IMR-90 (cell line): ENCODE results near the gene NFKBIB. TPM values are rescaled to one million over a fixed set of nuclear protein-coding genes. Genes with fewer than 3 reads are reported as not detected.
A peak's percentile ranks its signal among the peaks of the same experiment; 100 is the strongest.

Source experiments
- ATAC-seq: fragments of 200-7000 bp; cut with Tn5 transposase; 2 replicates; pipeline ENCODE4 v1.9.1; 2020; ENCODE audit warnings: low read depth, mild to moderate bottlenecking, moderate library complexity
- BruUV-seq: library from RNA; stranded (reverse); fragments of 400-500 nt; replicated peaks from 2 replicates; lab custom pipeline; 2021; lab: Mats Ljungman, UMichigan
- CTCF ChIA-PET: fragments of 300-600 bp; formaldehyde crosslinking; extraction: SDS; loops from one replicate; lab custom pipeline; 2021; ENCODE audit warnings: antibody characterized with exemption; lab: Yijun Ruan, JAX
- POLR2A ChIA-PET: fragments of 300-600 bp; sonication (Branson Sonifier 250); formaldehyde crosslinking; loops from one replicate; lab custom pipeline; 2022; ENCODE audit warnings: antibody characterized with exemption; ENCODE audit not compliant: unreplicated experiment; lab: Charles Lee
- DNase-seq: peaks from one replicate; pipeline ENCODE4 v3.0.0; 2013
- H2AFZ ChIP-seq: replicated peaks from 2 replicates; pipeline ENCODE3; 2013; ENCODE audit warnings: low read length, mild to moderate bottlenecking; ENCODE audit not compliant: poor library complexity
- H2AK5ac ChIP-seq: 2 replicates; pipeline ENCODE4 v1.6.1; 2013; ENCODE audit warnings: low read depth, low read length, inconsistent platforms
- H2AK9ac ChIP-seq: replicated peaks from 2 replicates; pipeline ENCODE3; 2013; ENCODE audit warnings: mild to moderate bottlenecking, low read depth, low read length, moderate library complexity; ENCODE audit not compliant: poor library complexity
- H2BK120ac ChIP-seq: 2 replicates; pipeline ENCODE4 v1.6.1; 2013; ENCODE audit warnings: low read depth, low read length, inconsistent platforms
- H2BK15ac ChIP-seq: 3 replicates; pipeline ENCODE4 v1.6.1; 2013; ENCODE audit warnings: low read depth, low read length, inconsistent platforms
- H2BK20ac ChIP-seq: 2 replicates; pipeline ENCODE4 v1.6.1; 2013; ENCODE audit warnings: low read depth, mild to moderate bottlenecking, inconsistent platforms, low read length, moderate library complexity
- H2BK5ac ChIP-seq: 2 replicates; pipeline ENCODE4 v1.6.1; 2013; ENCODE audit warnings: mild to moderate bottlenecking, low read depth, low read length, inconsistent platforms; ENCODE audit not compliant: poor library complexity, severe bottlenecking
- H3K14ac ChIP-seq: replicated peaks from 2 replicates; pipeline ENCODE4 v1.6.1; 2013; ENCODE audit warnings: low read depth, low read length, inconsistent platforms
- H3K18ac ChIP-seq: 2 replicates; pipeline ENCODE4 v1.6.1; 2013; ENCODE audit warnings: low read depth, low read length, control low read depth
- H3K23ac ChIP-seq: 2 replicates; pipeline ENCODE4 v1.6.1; 2013; ENCODE audit warnings: low read depth, low read length, inconsistent platforms
- H3K27ac ChIP-seq: 2 replicates; pipeline ENCODE4 v1.5.1; 2013; ENCODE audit warnings: mild to moderate bottlenecking, control low read depth, low read length; ENCODE audit not compliant: insufficient read depth
- H3K27me3 ChIP-seq: 2 replicates; pipeline ENCODE4 v1.6.1; 2013; ENCODE audit warnings: low read length; ENCODE audit not compliant: control insufficient read depth, insufficient read depth
- H3K36me3 ChIP-seq: 2 replicates; pipeline ENCODE4 v1.6.1; 2013; ENCODE audit warnings: low read length, mixed read lengths; ENCODE audit not compliant: control insufficient read depth, insufficient read depth
- H3K4ac ChIP-seq: 2 replicates; pipeline ENCODE4 v1.6.1; 2013; ENCODE audit warnings: low read depth, low read length, inconsistent platforms
- H3K4me1 ChIP-seq: 2 replicates; pipeline ENCODE4 v1.6.1; 2013; ENCODE audit warnings: low read length, mixed read lengths; ENCODE audit not compliant: control insufficient read depth, insufficient read depth
- H3K4me2 ChIP-seq: 2 replicates; pipeline ENCODE4 v1.6.1; 2013; ENCODE audit warnings: low read depth, mild to moderate bottlenecking, control low read depth, low read length, moderate library complexity
- H3K4me3 ChIP-seq: 2 replicates; pipeline ENCODE4 v1.5.1; 2013; ENCODE audit warnings: low read depth, mild to moderate bottlenecking, control low read depth, low read length, moderate library complexity; ENCODE audit not compliant: insufficient read depth
- H3K56ac ChIP-seq: 2 replicates; pipeline ENCODE4 v1.6.1; 2013; ENCODE audit warnings: low read length, inconsistent platforms; ENCODE audit not compliant: insufficient read depth; ENCODE audit errors: extremely low read depth
- H3K79me1 ChIP-seq, 2 experiments: 2 replicates each; pipeline ENCODE4 v1.6.1; 2013; ENCODE audit warnings: low read length in 2 of 2, inconsistent platforms in 1 of 2, low read depth in 1 of 2
- H3K9ac ChIP-seq: 2 replicates; pipeline ENCODE4 v1.6.1; 2013; ENCODE audit warnings: low read depth, low read length, control low read depth
- H3K9me1 ChIP-seq: 2 replicates; pipeline ENCODE4 v1.6.1; 2013; ENCODE audit warnings: low read length, inconsistent platforms; ENCODE audit not compliant: insufficient read depth
- H3K9me3 ChIP-seq: 2 replicates; pipeline ENCODE4 v1.6.1; 2013; ENCODE audit warnings: low read length; ENCODE audit not compliant: control insufficient read depth, insufficient read depth
- H4K20me1 ChIP-seq: 2 replicates; pipeline ENCODE4 v1.6.1; 2013; ENCODE audit warnings: low read length, inconsistent platforms; ENCODE audit not compliant: insufficient read depth
- H4K5ac ChIP-seq: 2 replicates; pipeline ENCODE4 v1.6.1; 2013; ENCODE audit warnings: mild to moderate bottlenecking, low read depth, low read length, control low read depth
- H4K8ac ChIP-seq, 2 experiments: 2 replicates each; pipeline ENCODE4 v1.6.1; 2013; ENCODE audit warnings: low read depth in 2 of 2, low read length in 2 of 2, control low read depth in 1 of 2, inconsistent platforms in 1 of 2
- H4K91ac ChIP-seq: 2 replicates; pipeline ENCODE4 v1.6.1; 2013; ENCODE audit warnings: low read depth, low read length, inconsistent platforms; ENCODE audit not compliant: insufficient read depth
- BHLHE40 ChIP-seq: fragments of 150-350 bp; IDR thresholded peaks from 2 replicates; pipeline ENCODE4 v1.6.1; 2016; ENCODE audit warnings: mild to moderate bottlenecking, low read depth, low read length
- CEBPB ChIP-seq: IDR thresholded peaks from 2 replicates; pipeline ENCODE4 v1.6.1; 2012; ENCODE audit warnings: low read depth, low read length, improper control_type of control experiment
- CHD1 ChIP-seq: IDR thresholded peaks from 2 replicates; pipeline ENCODE4 v1.6.1; 2012; ENCODE audit warnings: low read depth, low read length, improper control_type of control experiment
- CTCF ChIP-seq: conservative IDR thresholded peaks from 2 replicates; pipeline ENCODE4 v1.5.1; 2012; ENCODE audit warnings: mild to moderate bottlenecking, low read depth, low read length, improper control_type of control experiment
- ELK1 ChIP-seq: fragments of 150-350 bp; IDR thresholded peaks from 2 replicates; pipeline ENCODE4 v1.6.1; 2016; ENCODE audit warnings: low read depth, mild to moderate bottlenecking, low read length, moderate library complexity, borderline replicate concordance
- FOS ChIP-seq: fragments of 150-350 bp; IDR thresholded peaks from 2 replicates; pipeline ENCODE4 v1.6.1; 2016; ENCODE audit warnings: low read depth, low read length
- MAZ ChIP-seq: IDR thresholded peaks from 2 replicates; pipeline ENCODE4 v1.6.1; 2012; ENCODE audit warnings: low read depth, mild to moderate bottlenecking, low read length, improper control_type of control experiment, moderate library complexity, borderline replicate concordance
- MXI1 ChIP-seq: IDR thresholded peaks from 2 replicates; pipeline ENCODE4 v1.6.1; 2012; ENCODE audit warnings: low read depth, mild to moderate bottlenecking, low read length, moderate library complexity, borderline replicate concordance
- NFE2L2 ChIP-seq: fragments of 150-350 bp; IDR thresholded peaks from 2 replicates; pipeline ENCODE4 v1.6.1; 2016; ENCODE audit warnings: low read depth, mild to moderate bottlenecking, low read length
- POLR2A ChIP-seq: IDR thresholded peaks from 2 replicates; pipeline ENCODE4 v1.6.1; 2012; ENCODE audit warnings: mild to moderate bottlenecking, low read depth, low read length
- RAD21 ChIP-seq: IDR thresholded peaks from 2 replicates; pipeline ENCODE4 v1.6.1; 2012; ENCODE audit warnings: low read length, improper control_type of control experiment
- RCOR1 ChIP-seq: IDR thresholded peaks from 2 replicates; pipeline ENCODE4 v1.6.1; 2012; ENCODE audit warnings: mild to moderate bottlenecking, low read length, improper control_type of control experiment; ENCODE audit not compliant: insufficient replicate concordance
- RFX5 ChIP-seq: IDR thresholded peaks from 2 replicates; pipeline ENCODE4 v1.8.0; 2012; ENCODE audit warnings: low read depth, mild to moderate bottlenecking, low read length, moderate library complexity
- SMC3 ChIP-seq: fragments of 150-350 bp; IDR thresholded peaks from 2 replicates; pipeline ENCODE4 v1.6.1; 2016; ENCODE audit warnings: low read depth, mild to moderate bottlenecking, antibody characterized with exemption, low read length, moderate library complexity
- USF2 ChIP-seq: fragments of 150-350 bp; IDR thresholded peaks from 2 replicates; pipeline ENCODE4 v1.6.1; 2017; ENCODE audit warnings: mild to moderate bottlenecking, antibody characterized with exemption, low read length, low read depth
- WGBS, 2 experiments: methylation state at CpG; one replicate each; pipeline versions ENCODE4 v1.1.5 to v1.1.7; 2013; ENCODE audit warnings: missing lambda C conversion rate in 2 of 2; ENCODE audit not compliant: insufficient read length in 1 of 2; ENCODE audit errors: extremely low coverage in 2 of 2; 5-methylcytosine and 5-hydroxymethylcytosine counted together
- dilution Hi-C: fragments of 300-500 bp; cut with HindIII; formaldehyde crosslinking; loops from one replicate; pipeline ENCODE4 v1.14.3; 2018; ENCODE audit warnings: low sequenced_read_pairs; ENCODE audit not compliant: unreplicated experiment
- in situ Hi-C: fragments of 300-500 bp; cut with MboI; formaldehyde crosslinking; loops from 3 replicates; pipeline ENCODE4 v1.14.3; 2019; ENCODE audit warnings: low sequenced_read_pairs, inconsistent platforms, mixed read lengths
- intact Hi-C: fragments of 100-400 bp; cut with micrococcal nuclease; formaldehyde crosslinking; loops from 2 replicates; pipeline ENCODE4 v1.10.0; 2022
- polyA plus RNA-seq, 3 experiments: library from polyadenylated mRNA; depleted of rRNA; stranded (reverse); fragments of >200 nt; gene quantifications; 2 replicates each; pipeline ENCODE4 v1.2.3, GENCODE V29; 2012; ENCODE audit warnings: low replicate concordance in 1 of 3
- total RNA-seq: library from RNA; depleted of rRNA; stranded (reverse); fragments of >200 nt; gene quantifications from 2 replicates; pipeline ENCODE4 v1.2.3, GENCODE V29; 2012

NFKBIB gene
- total and polyA plus RNA-seq, 2 of the 4 experiments (the other 2 are of a cell fraction), result 7.5 to 25.5 TPM

- BruUV-seq, result no TSS peak
- ChIA-PET POLR2A (no interaction called here), CTCF (no interaction called here)
- Histone ChIP-seq H4K20me1 (peaks cover 36% of the 10 kb centered on the region), H3K27me3 (no peaks in the 10 kb centered on the region), H3K79me1 (peaks cover 12 to 52% of the 10 kb centered on the region in 2 experiments), H2BK20ac (no peak overlapping the region), H2AK5ac (peak overlapping the region; percentile 99), H2AK9ac (peak overlapping the region; percentile 96), H3K27ac (peak overlapping the region; percentile 71), H3K4ac (peak overlapping the region; percentile 84), H2BK120ac (peak overlapping the region; percentile 48), H3K36me3 (peaks cover 20% of the 10 kb centered on the region), H3K9ac (peak overlapping the region; percentile 71), H3K9me1 (peaks cover 9% of the 10 kb centered on the region), H4K8ac (peak overlapping the region; percentile 51 to 94), H3K56ac (peak overlapping the region; percentile 74), H2BK5ac (peak overlapping the region; percentile 85), H4K91ac (peak overlapping the region; percentile 88), H3K23ac (peak overlapping the region; percentile 84), H3K4me2 (peak overlapping the region; percentile 86), H3K4me1 (peaks cover 15% of the 10 kb centered on the region), H3K4me3 (peak overlapping the region; percentile 49), H3K14ac (peak overlapping the region; percentile 77), H3K9me3 (no peaks in the 10 kb centered on the region), H4K5ac (peak overlapping the region; percentile 52), H2AFZ (peak overlapping the region; percentile 94), H3K18ac (no peak overlapping the region), H2BK15ac (peak overlapping the region; percentile 3; the same call in 1 of the 3 replicates)
- intact Hi-C loops (loop anchor here (1.0 kb wide), 1 partner anchor 49 kb away; the partner anchor contains the start of genes NFKBIB and SIRT2), in situ Hi-C loops (no loop called here), dilution Hi-C loops (no loop called here)
- peak; percentile 56 for TF ChIP-seq POLR2A
- no peak for TF ChIP-seq CHD1
- TF ChIP-seq MXI1, result no peak
- no peak for TF ChIP-seq RCOR1
- TF ChIP-seq BHLHE40, result no peak
- TF ChIP-seq CEBPB, result no peak; the same call in none of the 2 replicates
- no peak for TF ChIP-seq SMC3
- no peak for TF ChIP-seq NFE2L2
- peak; percentile 88; the same call in 1 of the 2 replicates for TF ChIP-seq MAZ
- TF ChIP-seq USF2, result no peak
- no peak for TF ChIP-seq RAD21
- TF ChIP-seq CTCF, result 0 out of 2 replicates have a peak, but pooled peaks have one; percentile 15
- TF ChIP-seq FOS, result peak; percentile 41; the same call in 1 of the 2 replicates
- no peak for TF ChIP-seq ELK1
- TF ChIP-seq RFX5, result peak; percentile 47; the same call in 1 of the 2 replicates
- DNase-seq (no peak), ATAC-seq (peak; percentile 77)
- WGBS, 2 experiments, result 2% methylated on average over 6 of the region's 26 CpGs; no CpG with 5 or more reads in 1 of the 2 experiments
These were observed 49.3 kb upstream of the NFKBIB start for GRCh38 chr19:38850436-38850975.
